ENCODE measurements around the gene AEBP1. TPM values are rescaled to one million over a fixed set of nuclear protein-coding genes. Genes with fewer than 3 reads are reported as not detected.

The AEBP1 gene
- total and polyA plus RNA-seq, 2 of the 4 experiments (the other 2 are of a cell fraction), result 1.1 to 5.7 TPM

- no peak overlapping the region for H2AK5ac ChIP-seq (ENCODE audit: low read depth, low read length)
- dilution Hi-C loops (cut with HindIII; ENCODE audit: low sequenced_read_pairs, unreplicated experiment), result no loop called here
- no TSS peak for BruUV-seq (replicated peaks)
- H3K27ac ChIP-seq (ENCODE audit: insufficient read depth, low read length), result no peak overlapping the region
- no peak overlapping the region for H3K14ac ChIP-seq (replicated peaks; ENCODE audit: low read depth, low read length)
- H3K4ac ChIP-seq (ENCODE audit: low read depth, low read length), result no peak overlapping the region
- no peak overlapping the region for H2AFZ ChIP-seq (replicated peaks; ENCODE audit: low read length, poor library complexity)
- no peak overlapping the region for H4K5ac ChIP-seq (ENCODE audit: low read depth, low read length)
- ATAC-seq (ENCODE audit: low read depth) (no peak), DNase-seq (no peak)
- H3K23ac ChIP-seq (ENCODE audit: low read depth, low read length), result no peak overlapping the region
- ChIA-PET CTCF (no interaction called here), POLR2A (ENCODE audit: unreplicated experiment) (no interaction called here)
- H3K9ac ChIP-seq (ENCODE audit: low read depth, low read length), result no peak overlapping the region
- in situ Hi-C loops (cut with MboI; ENCODE audit: low sequenced_read_pairs), result no loop called here
- H3K9me3 ChIP-seq (ENCODE audit: control insufficient read depth, insufficient read depth, low read length), result no peaks in the 10 kb centered on the region
- no peak overlapping the region for H2BK20ac ChIP-seq (ENCODE audit: low read depth, low read length)
- no peak overlapping the region for H3K4me3 ChIP-seq (ENCODE audit: insufficient read depth, low read depth, low read length)
- peaks cover 11% of the 10 kb centered on the region for H3K4me1 ChIP-seq (ENCODE audit: control insufficient read depth, insufficient read depth, low read length)
- peaks cover 18% of the 10 kb centered on the region for H3K9me1 ChIP-seq (ENCODE audit: insufficient read depth, low read length)
- WGBS, 2 experiments (ENCODE audit: extremely low coverage in 2 of 2, insufficient read length in 1 of 2), result 100% methylated on average over 2 of the region's 11 CpGs; no CpG with 5 or more reads in 1 of the 2 experiments
- no peak overlapping the region for H2BK15ac ChIP-seq (ENCODE audit: low read depth, low read length)
- H2BK120ac ChIP-seq (ENCODE audit: low read depth, low read length), result no peak overlapping the region
- no peaks in the 10 kb centered on the region for H3K27me3 ChIP-seq (ENCODE audit: control insufficient read depth, insufficient read depth, low read length)
- peaks cover 7 to 38% of the 10 kb centered on the region in 2 experiments; a peak in 3 of 4 replicates for H3K79me1 ChIP-seq (ENCODE audit: low read depth in 1 of 2, low read length in 2 of 2)
- H3K56ac ChIP-seq (ENCODE audit: extremely low read depth, insufficient read depth, low read length), result no peak overlapping the region
- no peak overlapping the region for H3K4me2 ChIP-seq (ENCODE audit: low read depth, low read length)
- H3K18ac ChIP-seq (ENCODE audit: low read depth, low read length), result no peak overlapping the region
- intact Hi-C loops (cut with micrococcal nuclease), result no loop called here
- no peak overlapping the region for H2BK5ac ChIP-seq (ENCODE audit: low read depth, low read length, poor library complexity, severe bottlenecking)
- no peak overlapping the region for H4K8ac ChIP-seq (ENCODE audit: low read depth in 2 of 2, low read length in 2 of 2)
- no peaks in the 10 kb centered on the region; the same call in 1 of the 2 replicates for H4K20me1 ChIP-seq (ENCODE audit: insufficient read depth, low read length)
- TF ChIP-seq USF2 (IDR thresholded peaks at IDR 0.05; ENCODE audit: low read depth, low read length), result no peak
- no peak for TF ChIP-seq MAFK (IDR thresholded peaks at IDR 0.05; ENCODE audit: low read depth, low read length)
- TF ChIP-seq ELK1 (IDR thresholded peaks at IDR 0.05; ENCODE audit: borderline replicate concordance, low read depth, low read length), result no peak
- TF ChIP-seq BHLHE40 (IDR thresholded peaks at IDR 0.05; ENCODE audit: low read depth, low read length), result no peak
- peaks cover 45% of the 10 kb centered on the region for H3K36me3 ChIP-seq (ENCODE audit: control insufficient read depth, insufficient read depth, low read length)
- no peak overlapping the region for H4K91ac ChIP-seq (ENCODE audit: insufficient read depth, low read depth, low read length)
- H2AK9ac ChIP-seq (replicated peaks; ENCODE audit: low read depth, low read length, poor library complexity), result no peak overlapping the region
Measured at GRCh38 chr7:44079331-44080021, 24.7 kb upstream of the AEBP1 start.
